ENCODE measurements around the gene CARD19. TPM values are rescaled to one million over a fixed set of nuclear protein-coding genes. Genes with fewer than 3 reads are reported as not detected.

Gene CARD19
- polyA plus RNA-seq, 1 donor (not counting 4 experiments of a cell fraction or from before 2014, with no cell fraction given), result 36.7 TPM

DNA sequence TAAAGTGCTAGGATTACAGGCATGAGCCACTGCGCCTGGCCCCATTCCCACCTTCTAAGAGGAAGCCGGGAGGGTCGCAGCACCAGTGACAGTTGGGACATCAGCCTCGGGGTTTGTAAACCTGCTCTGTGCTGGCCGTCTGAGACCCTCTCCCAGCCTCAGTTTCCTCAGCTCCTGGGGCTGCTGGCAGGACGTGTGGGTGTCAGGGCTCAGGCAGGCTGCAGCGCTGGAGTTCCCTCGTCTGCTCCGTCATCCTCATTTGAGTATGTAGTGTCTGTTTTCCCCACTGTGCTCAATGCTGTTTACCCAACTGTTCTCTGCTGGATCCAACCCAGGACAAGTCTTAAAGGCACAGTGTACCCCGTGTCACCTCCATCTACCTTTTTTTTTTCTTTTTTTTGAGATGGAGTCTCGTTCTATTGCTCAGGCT is 40.0 kb downstream of the CARD19 start:
- Histone ChIP-seq H3K27me3 (ENCODE audit: control insufficient read depth, extremely low read depth, insufficient read depth, low read length) (peaks cover 16% of the 10 kb centered on the region), H2AFZ (ENCODE audit: control insufficient read depth, low read length) (no peak overlapping the region), H3K27ac (ENCODE audit: control insufficient read depth, insufficient read depth, low read length) (no peak overlapping the region), H4K20me1 (ENCODE audit: control insufficient read depth, extremely low read depth, insufficient read depth, low read length) (no peaks in the 10 kb centered on the region), H3K4me1 (ENCODE audit: control insufficient read depth, extremely low read depth, insufficient read depth, low read length) (peaks cover 30% of the 10 kb centered on the region), H3K9me3 (ENCODE audit: control insufficient read depth, low read depth, low read length) (no peaks in the 10 kb centered on the region), H3K4me2 (ENCODE audit: control insufficient read depth, extremely low read depth, insufficient read depth, low read depth, low read length) (peak overlapping the region; percentile 27), H3K4me3 (ENCODE audit: control insufficient read depth in 2 of 3, extremely low read depth in 1 of 3, insufficient read depth in 2 of 3, low read depth in 1 of 3, low read length in 3 of 3) (no peak overlapping the region), H3K79me2 (ENCODE audit: control insufficient read depth, insufficient read depth, low read length) (no peaks in the 10 kb centered on the region), H3K9ac (ENCODE audit: control insufficient read depth, extremely low read depth, insufficient read depth, low read length) (no peak overlapping the region), H3K9me1 (ENCODE audit: control insufficient read depth, extremely low read depth, insufficient read depth, low read length) (no peaks in the 10 kb centered on the region), H3K36me3 (ENCODE audit: control insufficient read depth in 2 of 2, extremely low read depth in 1 of 2, insufficient read depth in 2 of 2, low read length in 2 of 2) (no peaks in the 10 kb centered on the region)
- dilution Hi-C loops (cut with MboI; ENCODE audit: extremely low pct_ligation_motif_present, low sequenced_read_pairs), result no loop called here
- no peak for FAIRE-seq
- no peak for DNase-seq (ENCODE audit: low read depth, low spot score)
- TF ChIP-seq EZH2 (IDR thresholded peaks at IDR 0.05; ENCODE audit: low read length), result no peak
- no peak for TF ChIP-seq CTCF (optimal IDR thresholded peaks at IDR 0.05 in 1 of 3, IDR thresholded peaks at IDR 0.05 in 1 of 3, conservative IDR thresholded peaks at IDR 0.05 in 1 of 3; ENCODE audit: extremely low read depth in 1 of 3, insufficient read depth in 2 of 3, low read length in 3 of 3)

DNA sequence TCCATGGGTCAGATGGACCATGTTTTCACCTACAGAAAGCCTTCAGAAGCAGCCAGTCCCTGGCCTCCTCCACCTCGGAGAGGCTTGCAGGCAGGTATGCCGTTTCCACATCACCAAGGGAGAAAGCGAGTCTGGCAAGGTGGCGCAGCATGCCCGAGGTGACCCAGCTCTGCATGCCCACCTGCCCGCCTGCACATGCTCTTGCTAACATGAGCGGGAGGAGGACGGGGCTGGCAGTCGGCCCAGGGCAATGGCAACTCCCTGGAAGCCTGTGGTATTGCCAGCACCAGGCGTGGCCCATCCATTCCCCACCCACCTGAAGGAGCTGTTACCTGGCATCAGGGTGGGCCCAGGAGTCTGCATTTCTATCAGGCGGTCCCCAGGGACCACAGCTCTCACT is 41.3 kb downstream of the CARD19 start:
- Histone ChIP-seq H3K4me1 (ENCODE audit: control insufficient read depth, extremely low read depth, insufficient read depth, low read length) (peaks cover 35% of the 10 kb centered on the region), H2AFZ (ENCODE audit: control insufficient read depth, low read length) (no peak overlapping the region), H3K79me2 (ENCODE audit: control insufficient read depth, insufficient read depth, low read length) (no peaks in the 10 kb centered on the region), H4K20me1 (ENCODE audit: control insufficient read depth, extremely low read depth, insufficient read depth, low read length) (no peaks in the 10 kb centered on the region), H3K27me3 (ENCODE audit: control insufficient read depth, extremely low read depth, insufficient read depth, low read length) (peaks cover 16% of the 10 kb centered on the region), H3K9me1 (ENCODE audit: control insufficient read depth, extremely low read depth, insufficient read depth, low read length) (no peaks in the 10 kb centered on the region), H3K4me2 (ENCODE audit: control insufficient read depth, extremely low read depth, insufficient read depth, low read depth, low read length) (no peak overlapping the region), H3K27ac (ENCODE audit: control insufficient read depth, insufficient read depth, low read length) (no peak overlapping the region), H3K9ac (ENCODE audit: control insufficient read depth, extremely low read depth, insufficient read depth, low read length) (no peak overlapping the region), H3K36me3 (ENCODE audit: control insufficient read depth in 2 of 2, extremely low read depth in 1 of 2, insufficient read depth in 2 of 2, low read length in 2 of 2) (no peaks in the 10 kb centered on the region), H3K4me3 (ENCODE audit: control insufficient read depth in 2 of 3, extremely low read depth in 1 of 3, insufficient read depth in 2 of 3, low read depth in 1 of 3, low read length in 3 of 3) (no peak overlapping the region), H3K9me3 (ENCODE audit: control insufficient read depth, low read depth, low read length) (no peaks in the 10 kb centered on the region)
- dilution Hi-C loops (cut with MboI; ENCODE audit: extremely low pct_ligation_motif_present, low sequenced_read_pairs), result no loop called here
- DNase-seq (ENCODE audit: low read depth, low spot score) (no peak), FAIRE-seq (no peak)
- TF ChIP-seq CTCF (optimal IDR thresholded peaks at IDR 0.05 in 1 of 3, IDR thresholded peaks at IDR 0.05 in 1 of 3, conservative IDR thresholded peaks at IDR 0.05 in 1 of 3; ENCODE audit: extremely low read depth in 1 of 3, insufficient read depth in 2 of 3, low read length in 3 of 3), result no peak
- no peak for TF ChIP-seq EZH2 (IDR thresholded peaks at IDR 0.05; ENCODE audit: low read length)
